ENCODE results near the gene CITED1. TPM values are rescaled to one million over a fixed set of nuclear protein-coding genes. Genes with fewer than 3 reads are reported as not detected.

The CITED1 gene
- total RNA-seq, 6 experiments from 2014 or later, result not detected

DNA sequence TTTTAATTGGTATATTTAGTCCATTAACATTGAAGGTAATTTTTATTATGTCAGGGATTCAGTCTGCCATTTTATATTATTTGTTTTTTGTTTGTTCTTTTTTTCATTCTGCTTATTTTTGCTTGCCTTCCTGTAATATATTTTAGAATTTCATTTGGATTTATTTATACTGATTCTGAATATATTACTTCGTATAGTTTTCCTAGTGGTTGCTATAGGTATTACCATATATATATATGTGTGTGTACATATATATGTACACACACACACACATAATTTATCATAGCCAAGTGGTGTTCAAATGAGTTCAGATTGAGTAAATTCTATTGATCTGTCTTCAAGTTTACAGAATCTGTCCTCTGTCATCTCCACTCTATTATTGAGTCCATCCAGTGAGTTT is 11.2 kb downstream of the CITED1 start:
- TF ChIP-seq CTCF (IDR thresholded peaks at IDR 0.05) (peak in 2 of 4 donors; percentile 3 to 15), POLR2A (IDR thresholded peaks at IDR 0.05) (no peak)
- DNase-seq (no peak), ATAC-seq (no peak)
- intact Hi-C loops (cut with DNase I), result no loop called here
- no peaks in the 10 kb centered on the region for H3K4me1 ChIP-seq
- H3K27me3 ChIP-seq, result peaks cover 0 to 7% of the 10 kb centered on the region in 2 donors
- 31% methylated on average over 1 of the region's 1 CpG for WGBS (ENCODE audit: insufficient coverage, low coverage, low lambda C conversion rate, missing lambda C conversion rate)
- H3K4me3 ChIP-seq, result no peak overlapping the region
- no peaks in the 10 kb centered on the region for H3K9me3 ChIP-seq
- H3K27ac ChIP-seq, result no peak overlapping the region
- H3K36me3 ChIP-seq, result no peaks in the 10 kb centered on the region

DNA sequence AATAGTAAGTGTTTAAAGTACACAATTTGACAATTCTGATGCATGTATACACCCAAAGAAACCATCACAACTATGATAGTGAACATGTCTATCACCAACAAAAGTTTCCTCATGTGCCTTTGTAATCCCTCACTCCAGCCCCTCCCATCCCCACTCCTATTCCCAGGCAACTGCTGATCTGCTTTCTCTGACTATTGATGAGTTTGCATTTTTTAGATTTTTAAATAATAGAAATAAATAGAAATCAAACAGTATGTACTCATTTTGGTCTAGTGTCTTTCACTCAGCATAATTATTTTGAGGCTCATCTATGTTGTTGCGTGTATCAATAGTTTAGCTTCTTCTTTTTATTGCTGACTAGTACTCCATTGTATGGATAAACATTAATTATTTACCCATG is 23.4 kb downstream of the CITED1 start:
- no peaks in the 10 kb centered on the region for H3K9me3 ChIP-seq

GRCh38 chrX:72280321-72280845 is 25.3 kb downstream of the CITED1 start:
- TF ChIP-seq CTCF (IDR thresholded peaks at IDR 0.05) (no peak), POLR2A (IDR thresholded peaks at IDR 0.05) (no peak)
- no peaks in the 10 kb centered on the region for H3K9me3 ChIP-seq
- no peak overlapping the region for H3K4me3 ChIP-seq
- 50% methylated on average over 4 of the region's 5 CpGs for WGBS (ENCODE audit: insufficient coverage, low coverage, low lambda C conversion rate, missing lambda C conversion rate)
- peaks cover 0 to 7% (median 3%) of the 10 kb centered on the region in 4 donors for H3K4me1 ChIP-seq
- DNase-seq, result no peak
- H3K36me3 ChIP-seq, result peaks cover 0 to 3% (median under 1%) of the 10 kb centered on the region in 4 donors
- ATAC-seq, result no peak
- H3K27ac ChIP-seq, result no peak overlapping the region
- intact Hi-C loops (cut with DNase I), result no loop called here
- H3K27me3 ChIP-seq, result no peaks in the 10 kb centered on the region

More for the DNA sequence above, 23.4 kb downstream of the CITED1 start:
- no peak for TF ChIP-seq CTCF (IDR thresholded peaks at IDR 0.05)
- no peak for TF ChIP-seq POLR2A (IDR thresholded peaks at IDR 0.05)
- DNase-seq (no peak), ATAC-seq (no peak)
- H3K27ac ChIP-seq, result no peak overlapping the region
- intact Hi-C loops (cut with DNase I), result no loop called here
- H3K4me3 ChIP-seq, result no peak overlapping the region
- H3K36me3 ChIP-seq, result no peaks in the 10 kb centered on the region
- 100% methylated on average over 1 of the region's 1 CpG for WGBS (ENCODE audit: insufficient coverage, low coverage, low lambda C conversion rate, missing lambda C conversion rate)
- H3K4me1 ChIP-seq, result no peaks in the 10 kb centered on the region
- no peaks in the 10 kb centered on the region for H3K27me3 ChIP-seq

- Histone ChIP-seq H3K4me1 (peaks cover 0 to 7% (median 3%) of the 10 kb centered on the region in 4 donors), H3K27ac (peak overlapping the region; percentile 67 to 85 (median 80)), H3K36me3 (peaks cover 12 to 40% (median 27%) of the 10 kb centered on the region in 4 donors), H3K27me3 (no peaks in the 10 kb centered on the region), H3K9me3 (no peaks in the 10 kb centered on the region), H3K4me3 (peak overlapping the region; percentile 73 to 87 (median 74))
- DNase-seq, result no peak
- no peak for ATAC-seq
- TF ChIP-seq POLR2A (IDR thresholded peaks at IDR 0.05) (no peak), CTCF (IDR thresholded peaks at IDR 0.05) (no peak)
- 4% methylated on average over 11 of the region's 18 CpGs for WGBS (ENCODE audit: insufficient coverage, low coverage, low lambda C conversion rate, missing lambda C conversion rate)
- intact Hi-C loops (cut with DNase I), result no loop called here
Observed at GRCh38 chrX:72276478-72276953, 29.2 kb downstream of the CITED1 start.
